K562 (cell line): ENCODE results near the gene CETN1. TPM values are rescaled to one million over a fixed set of nuclear protein-coding genes. Genes with fewer than 3 reads are reported as not detected.

ENCODE experiments used
- CHD1 ChIP-seq: fragments of 200-600 bp; sonication (generic); IDR thresholded peaks from one replicate; pipeline ENCODE4 v1.6.1; 2012; ENCODE audit warnings: mild to moderate bottlenecking, moderate library complexity, low read length, inconsistent platforms
- HDGF ChIP-seq: fragments of 450-650 bp; IDR thresholded peaks from 2 replicates; pipeline ENCODE4 v1.6.1; 2016
- MBD2 ChIP-seq: sonication (generic); IDR thresholded peaks from 2 replicates; pipeline ENCODE4 v1.6.1; 2016; ENCODE audit warnings: low read depth, borderline replicate concordance
- MYBL2 ChIP-seq, 2 experiments: fragments of 450-650 bp in 1 of 2; sonication (generic) in 1 of 2; formaldehyde crosslinking in 1 of 2; IDR thresholded peaks; 2 replicates each; pipeline versions ENCODE4 v1.6.1 to v1.8.1; 2017 to 2022; ENCODE audit warnings: borderline replicate concordance in 1 of 2, inconsistent platforms in 1 of 2, low read depth in 1 of 2, mild to moderate bottlenecking in 1 of 2, missing genetic modification reagents in 1 of 2, moderate library complexity in 1 of 2
- NR1H2 ChIP-seq: sonication (generic); formaldehyde crosslinking; IDR thresholded peaks from 2 replicates; pipeline ENCODE4 v1.4.0; 2020; ENCODE audit warnings: mild to moderate bottlenecking, missing genetic modification reagents
- NR2F6 ChIP-seq: fragments of 450-650 bp; formaldehyde crosslinking; IDR thresholded peaks from 2 replicates; pipeline ENCODE4 v1.4.0; 2020; ENCODE audit warnings: mild to moderate bottlenecking
- RBM15 ChIP-seq: fragments of 200-400 bp; formaldehyde crosslinking; IDR thresholded peaks from 2 replicates; pipeline ENCODE4 v1.6.1; 2018; ENCODE audit warnings: mild to moderate bottlenecking, low read length, moderate library complexity; ENCODE audit not compliant: insufficient read depth
- RBM39 ChIP-seq: fragments of 200-400 bp; formaldehyde crosslinking; optimal IDR thresholded peaks from 2 replicates; pipeline ENCODE3; 2018; ENCODE audit warnings: low read depth, low read length
- SIRT6 ChIP-seq: IDR thresholded peaks from one replicate; pipeline ENCODE4 v1.6.1; 2012; ENCODE audit warnings: low read depth, mild to moderate bottlenecking, control low read depth, inconsistent platforms, low read length, moderate library complexity
- SMARCA5 ChIP-seq: fragments of 450-650 bp; IDR thresholded peaks from 2 replicates; pipeline ENCODE4 v1.6.1; 2016
- TAF7 ChIP-seq: fragments of 450-650 bp; IDR thresholded peaks from 2 replicates; pipeline ENCODE4 v1.6.1; 2016; ENCODE audit warnings: missing genetic modification characterization, missing compliant biosample characterization
- TAF9B ChIP-seq: fragments of 450-650 bp; IDR thresholded peaks from 2 replicates; pipeline ENCODE4 v1.6.1; 2018; ENCODE audit warnings: mild to moderate bottlenecking; ENCODE audit not compliant: partially characterized antibody
- THRAP3 ChIP-seq: fragments of 450-650 bp; IDR thresholded peaks from 2 replicates; pipeline ENCODE4 v1.6.1; 2016; ENCODE audit warnings: mild to moderate bottlenecking, inconsistent platforms, borderline replicate concordance
- WHSC1 ChIP-seq: IDR thresholded peaks from one replicate; pipeline ENCODE4 v1.6.1; 2012; ENCODE audit warnings: low read length, control low read depth, inconsistent platforms
- ZNF644 ChIP-seq: fragments of 200-800 bp; sonication (Bioruptor generic); IDR thresholded peaks from 2 replicates; pipeline ENCODE4 v1.6.1; 2016; ENCODE audit warnings: low read depth, missing genetic modification characterization, missing compliant biosample characterization
- polyA plus RNA-seq, 8 experiments: library from polyadenylated mRNA; depleted of rRNA in 4 of 8; stranded (reverse) in 5 of 8; unstranded in 3 of 8; fragments of >200 nt; fragmentation: Nextera tagmentation in 2 of 8; fragmentation: Illumina TruSeq in 1 of 8; extraction: Ambion mirVana in 2 of 8; extraction: Trizol in 1 of 8; gene quantifications; 2 replicates each; pipeline versions ENCODE4 v1.2.1 to v1.2.3, GENCODE V29; 2011 to 2014; ENCODE audit warnings: inconsistent platforms in 1 of 8, missing spikeins in 1 of 8
- total RNA-seq, 7 experiments: library from RNA; depleted of rRNA in 6 of 7; stranded (reverse); fragments of >200 nt in 6 of 7; fragmentation: Illumina TruSeq in 2 of 7; extraction: Trizol in 2 of 7; gene quantifications; 2 replicates each; pipeline versions ENCODE4 v1.2.1 to v1.2.3, GENCODE V29; 2011 to 2021; ENCODE audit warnings: low replicate concordance in 1 of 7
- TF ChIP-seq, protein P1 (sequence below): fragments of 250-450 bp; sonication (Bioruptor Pico); IDR thresholded peaks from 2 replicates; pipeline ENCODE4 v1.8.0; 2021; ENCODE audit warnings: moderate library complexity, mild to moderate bottlenecking, inconsistent platforms
- TF ChIP-seq, protein P2 (sequence below): IDR thresholded peaks from 2 replicates; pipeline ENCODE4 v1.6.1; 2011; ENCODE audit not compliant: insufficient read length; ENCODE audit errors: extremely low read depth
- TF ChIP-seq, protein P3 (sequence below): fragments of 250-450 bp; sonication (Bioruptor Pico); IDR thresholded peaks from 2 replicates; pipeline ENCODE4 v1.4.0; 2020; ENCODE audit warnings: mild to moderate bottlenecking, moderate library complexity, borderline replicate concordance
- TF ChIP-seq, protein P4 (sequence below): sonication (generic); formaldehyde crosslinking; IDR thresholded peaks from 2 replicates; pipeline ENCODE4 v1.8.0; 2022; ENCODE audit warnings: mild to moderate bottlenecking, low read depth, missing genetic modification reagents
- TF ChIP-seq, protein P5 (sequence below), 2 experiments: fragments of 450-650 bp; IDR thresholded peaks; 2 replicates each; pipeline ENCODE4 v1.6.1; 2018; ENCODE audit warnings: mild to moderate bottlenecking in 2 of 2, low read depth in 1 of 2; ENCODE audit not compliant: partially characterized antibody in 2 of 2

CETN1 gene
- total and polyA plus RNA-seq, 9 of the 15 experiments (the other 6 are each of a cell fraction or from before 2014, with no cell fraction given) = 0.07 to 0.34 (median 0.19) TPM; not detected in 3

DNA sequence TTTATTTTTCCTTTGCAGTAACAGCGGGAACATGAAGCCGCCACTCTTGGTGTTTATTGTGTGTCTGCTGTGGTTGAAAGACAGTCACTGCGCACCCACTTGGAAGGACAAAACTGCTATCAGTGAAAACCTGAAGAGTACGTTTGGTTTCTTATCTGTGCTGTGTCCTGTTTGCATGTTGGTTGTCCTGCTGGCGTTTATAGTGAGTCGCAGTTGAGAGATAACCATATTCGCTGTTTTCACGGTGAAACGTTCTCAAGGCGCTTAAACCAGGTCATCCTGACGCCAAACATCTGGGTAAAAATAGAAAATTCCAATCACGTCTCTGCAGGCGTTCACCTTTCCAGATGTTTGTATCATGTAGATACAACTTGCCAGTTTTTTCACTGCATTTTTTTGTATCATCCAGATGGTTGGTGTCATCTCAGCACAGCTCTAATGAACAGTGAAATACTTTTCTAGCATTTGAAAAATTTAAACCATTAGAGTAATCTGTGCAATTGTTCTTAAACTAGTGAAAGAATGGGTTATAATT, 37.9 kb downstream of the CETN1 start (continued):
- TF ChIP-seq, protein P1, sequence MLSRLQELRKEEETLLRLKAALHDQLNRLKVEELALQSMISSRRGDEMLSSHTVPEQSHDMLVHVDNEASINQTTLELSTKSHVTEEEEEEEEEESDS = no peak
- TF ChIP-seq, protein P2, sequence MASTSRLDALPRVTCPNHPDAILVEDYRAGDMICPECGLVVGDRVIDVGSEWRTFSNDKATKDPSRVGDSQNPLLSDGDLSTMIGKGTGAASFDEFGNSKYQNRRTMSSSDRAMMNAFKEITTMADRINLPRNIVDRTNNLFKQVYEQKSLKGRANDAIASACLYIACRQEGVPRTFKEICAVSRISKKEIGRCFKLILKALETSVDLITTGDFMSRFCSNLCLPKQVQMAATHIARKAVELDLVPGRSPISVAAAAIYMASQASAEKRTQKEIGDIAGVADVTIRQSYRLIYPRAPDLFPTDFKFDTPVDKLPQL = no peak
- TF ChIP-seq WHSC1 (no peak), RBM15 (no peak), TAF9B (peak; percentile 52), HDGF (no peak), THRAP3 (no peak), CHD1 (no peak), MYBL2 (IDR thresholded peaks at IDR 0.05; ENCODE audit: low read depth) (no peak), MYBL2 (CRISPR knock-in tag; IDR thresholded peaks at IDR 0.05; ENCODE audit: borderline replicate concordance) (no peak), ZNF644 (tag) (0 out of 2 replicates have a peak, but pooled peaks have one; percentile 69), MBD2 (peak; percentile 84; the same call in 1 of the 2 replicates), RBM39 (no peak), TAF7 (no peak), NR2F6 (CRISPR knock-in tag) (no peak), SMARCA5 (no peak), NR1H2 (CRISPR knock-in tag) (no peak), SIRT6 (no peak)
- TF ChIP-seq, protein P3, sequence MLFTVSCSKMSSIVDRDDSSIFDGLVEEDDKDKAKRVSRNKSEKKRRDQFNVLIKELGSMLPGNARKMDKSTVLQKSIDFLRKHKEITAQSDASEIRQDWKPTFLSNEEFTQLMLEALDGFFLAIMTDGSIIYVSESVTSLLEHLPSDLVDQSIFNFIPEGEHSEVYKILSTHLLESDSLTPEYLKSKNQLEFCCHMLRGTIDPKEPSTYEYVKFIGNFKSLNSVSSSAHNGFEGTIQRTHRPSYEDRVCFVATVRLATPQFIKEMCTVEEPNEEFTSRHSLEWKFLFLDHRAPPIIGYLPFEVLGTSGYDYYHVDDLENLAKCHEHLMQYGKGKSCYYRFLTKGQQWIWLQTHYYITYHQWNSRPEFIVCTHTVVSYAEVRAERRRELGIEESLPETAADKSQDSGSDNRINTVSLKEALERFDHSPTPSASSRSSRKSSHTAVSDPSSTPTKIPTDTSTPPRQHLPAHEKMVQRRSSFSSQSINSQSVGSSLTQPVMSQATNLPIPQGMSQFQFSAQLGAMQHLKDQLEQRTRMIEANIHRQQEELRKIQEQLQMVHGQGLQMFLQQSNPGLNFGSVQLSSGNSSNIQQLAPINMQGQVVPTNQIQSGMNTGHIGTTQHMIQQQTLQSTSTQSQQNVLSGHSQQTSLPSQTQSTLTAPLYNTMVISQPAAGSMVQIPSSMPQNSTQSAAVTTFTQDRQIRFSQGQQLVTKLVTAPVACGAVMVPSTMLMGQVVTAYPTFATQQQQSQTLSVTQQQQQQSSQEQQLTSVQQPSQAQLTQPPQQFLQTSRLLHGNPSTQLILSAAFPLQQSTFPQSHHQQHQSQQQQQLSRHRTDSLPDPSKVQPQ (CRISPR knock-in tag) = no peak
- TF ChIP-seq, protein P4, sequence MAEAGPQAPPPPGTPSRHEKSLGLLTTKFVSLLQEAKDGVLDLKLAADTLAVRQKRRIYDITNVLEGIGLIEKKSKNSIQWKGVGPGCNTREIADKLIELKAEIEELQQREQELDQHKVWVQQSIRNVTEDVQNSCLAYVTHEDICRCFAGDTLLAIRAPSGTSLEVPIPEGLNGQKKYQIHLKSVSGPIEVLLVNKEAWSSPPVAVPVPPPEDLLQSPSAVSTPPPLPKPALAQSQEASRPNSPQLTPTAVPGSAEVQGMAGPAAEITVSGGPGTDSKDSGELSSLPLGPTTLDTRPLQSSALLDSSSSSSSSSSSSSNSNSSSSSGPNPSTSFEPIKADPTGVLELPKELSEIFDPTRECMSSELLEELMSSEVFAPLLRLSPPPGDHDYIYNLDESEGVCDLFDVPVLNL (CRISPR knock-in tag) = no peak
- TF ChIP-seq, protein P5, sequence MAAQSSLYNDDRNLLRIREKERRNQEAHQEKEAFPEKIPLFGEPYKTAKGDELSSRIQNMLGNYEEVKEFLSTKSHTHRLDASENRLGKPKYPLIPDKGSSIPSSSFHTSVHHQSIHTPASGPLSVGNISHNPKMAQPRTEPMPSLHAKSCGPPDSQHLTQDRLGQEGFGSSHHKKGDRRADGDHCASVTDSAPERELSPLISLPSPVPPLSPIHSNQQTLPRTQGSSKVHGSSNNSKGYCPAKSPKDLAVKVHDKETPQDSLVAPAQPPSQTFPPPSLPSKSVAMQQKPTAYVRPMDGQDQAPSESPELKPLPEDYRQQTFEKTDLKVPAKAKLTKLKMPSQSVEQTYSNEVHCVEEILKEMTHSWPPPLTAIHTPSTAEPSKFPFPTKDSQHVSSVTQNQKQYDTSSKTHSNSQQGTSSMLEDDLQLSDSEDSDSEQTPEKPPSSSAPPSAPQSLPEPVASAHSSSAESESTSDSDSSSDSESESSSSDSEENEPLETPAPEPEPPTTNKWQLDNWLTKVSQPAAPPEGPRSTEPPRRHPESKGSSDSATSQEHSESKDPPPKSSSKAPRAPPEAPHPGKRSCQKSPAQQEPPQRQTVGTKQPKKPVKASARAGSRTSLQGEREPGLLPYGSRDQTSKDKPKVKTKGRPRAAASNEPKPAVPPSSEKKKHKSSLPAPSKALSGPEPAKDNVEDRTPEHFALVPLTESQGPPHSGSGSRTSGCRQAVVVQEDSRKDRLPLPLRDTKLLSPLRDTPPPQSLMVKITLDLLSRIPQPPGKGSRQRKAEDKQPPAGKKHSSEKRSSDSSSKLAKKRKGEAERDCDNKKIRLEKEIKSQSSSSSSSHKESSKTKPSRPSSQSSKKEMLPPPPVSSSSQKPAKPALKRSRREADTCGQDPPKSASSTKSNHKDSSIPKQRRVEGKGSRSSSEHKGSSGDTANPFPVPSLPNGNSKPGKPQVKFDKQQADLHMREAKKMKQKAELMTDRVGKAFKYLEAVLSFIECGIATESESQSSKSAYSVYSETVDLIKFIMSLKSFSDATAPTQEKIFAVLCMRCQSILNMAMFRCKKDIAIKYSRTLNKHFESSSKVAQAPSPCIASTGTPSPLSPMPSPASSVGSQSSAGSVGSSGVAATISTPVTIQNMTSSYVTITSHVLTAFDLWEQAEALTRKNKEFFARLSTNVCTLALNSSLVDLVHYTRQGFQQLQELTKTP (IDR thresholded peaks at IDR 0.05; ENCODE audit: low read depth in 1 of 2, partially characterized antibody in 2 of 2) = peak in 1 of 2 experiments; percentile 88
